GM20000 (cell line): ENCODE data around the gene RIMKLB.
"Not testable (repeated sequence)": the region's sequence is repeated elsewhere in the genome, so short reads cannot be mapped to it uniquely, and the experiment has no call there.

Experiments
- DNase-seq: peaks from one replicate; pipeline ENCODE4 v3.0.0; 2012; ENCODE audit warnings: low spot score
- CTCF ChIP-seq: IDR thresholded peaks from 2 replicates; pipeline ENCODE4 v1.5.1; 2012; ENCODE audit warnings: mild to moderate bottlenecking, control low read depth; ENCODE audit errors: extremely low read depth, missing control alignments

Gene RIMKLB

DNA sequence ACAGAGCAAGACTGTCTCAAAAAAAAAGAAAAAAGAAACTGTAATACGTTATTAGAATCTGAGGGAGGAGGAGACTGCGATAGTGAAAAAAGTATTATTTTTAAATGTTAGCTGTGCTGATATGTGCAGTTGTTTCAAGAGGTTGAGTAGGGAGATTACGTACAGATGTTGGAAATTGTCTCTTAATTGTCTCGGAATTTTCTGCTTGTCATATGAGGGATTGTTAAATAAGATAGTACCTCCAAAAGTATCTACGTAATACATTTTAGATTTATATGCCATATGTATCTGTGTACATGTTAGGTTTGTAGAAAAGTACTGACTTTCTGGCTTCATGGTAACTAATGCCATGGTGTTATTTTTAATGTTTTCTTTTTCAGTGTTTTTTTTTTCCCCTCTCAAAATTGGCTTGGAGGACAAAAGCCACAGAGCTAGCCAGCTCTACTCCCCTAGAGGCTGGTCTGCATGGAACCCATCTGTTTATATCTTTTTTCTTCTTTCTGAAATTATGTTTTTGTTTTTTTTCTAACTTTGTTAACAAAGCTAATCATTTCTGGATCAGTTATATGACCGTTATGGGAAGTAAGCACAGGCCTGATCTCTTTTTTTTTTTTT is 3.4 kb downstream of the RIMKLB start:
- no peak for TF ChIP-seq CTCF
- DNase-seq: no peak

GRCh38 chr12:8702159-8702558 is 4.4 kb downstream of the RIMKLB start:
- TF ChIP-seq CTCF: no peak
- DNase-seq: no peak

DNA sequence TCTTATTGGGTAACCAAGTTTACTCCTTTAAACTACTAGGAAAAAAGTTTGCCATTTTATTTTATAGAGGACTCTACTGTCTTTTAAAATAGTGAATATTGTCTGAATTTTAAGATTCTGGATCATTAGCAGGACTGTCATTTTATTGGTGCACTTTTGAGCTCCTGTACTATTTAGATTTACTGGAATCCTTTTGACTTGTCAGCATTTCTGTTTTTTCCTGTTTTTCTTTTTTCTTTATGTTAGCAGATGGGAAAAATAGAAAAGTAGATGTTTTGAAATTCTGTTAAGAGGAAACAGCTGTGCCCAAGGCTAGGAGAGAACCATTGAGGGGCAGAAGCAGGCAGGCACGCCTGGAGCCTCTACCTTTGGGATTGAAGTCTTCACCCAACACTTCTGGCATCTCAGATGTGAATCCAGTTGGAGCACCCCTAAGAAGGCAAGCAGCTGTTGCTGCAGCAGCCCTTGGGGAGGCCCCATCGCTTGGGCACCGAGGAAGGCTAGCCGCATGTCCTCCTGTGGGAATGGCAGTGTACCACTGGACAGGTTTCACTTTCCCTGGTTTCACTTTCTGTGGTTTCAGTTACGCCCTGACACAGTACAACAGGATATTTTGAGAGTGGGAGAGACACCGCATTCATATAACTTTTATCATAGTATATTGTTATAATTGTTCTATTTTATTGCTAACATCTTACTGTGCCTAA is 11.5 kb downstream of the RIMKLB start:
- DNase-seq: no peak
- TF ChIP-seq CTCF: no peak

DNA sequence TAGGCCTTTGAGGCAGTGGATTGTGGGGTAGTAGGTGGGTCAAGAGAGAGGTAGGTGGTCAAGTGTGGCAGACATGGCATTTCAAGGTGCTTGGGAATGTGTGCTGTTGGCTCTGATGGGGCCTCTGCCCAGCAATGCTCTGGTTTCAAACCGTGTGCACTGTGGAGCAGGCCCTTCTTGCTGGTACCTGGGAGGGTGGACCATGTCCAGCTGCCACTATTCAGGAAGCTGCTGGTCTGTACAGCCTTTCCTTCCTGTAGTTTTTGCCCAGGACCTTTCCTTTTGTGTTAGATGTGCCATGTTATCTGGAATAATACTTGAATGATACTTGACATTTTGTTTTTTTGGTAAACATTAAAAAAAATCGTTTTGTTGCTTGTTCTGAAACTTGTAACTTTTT is 14.8 kb downstream of the RIMKLB start:
- no peak for DNase-seq

DNA sequence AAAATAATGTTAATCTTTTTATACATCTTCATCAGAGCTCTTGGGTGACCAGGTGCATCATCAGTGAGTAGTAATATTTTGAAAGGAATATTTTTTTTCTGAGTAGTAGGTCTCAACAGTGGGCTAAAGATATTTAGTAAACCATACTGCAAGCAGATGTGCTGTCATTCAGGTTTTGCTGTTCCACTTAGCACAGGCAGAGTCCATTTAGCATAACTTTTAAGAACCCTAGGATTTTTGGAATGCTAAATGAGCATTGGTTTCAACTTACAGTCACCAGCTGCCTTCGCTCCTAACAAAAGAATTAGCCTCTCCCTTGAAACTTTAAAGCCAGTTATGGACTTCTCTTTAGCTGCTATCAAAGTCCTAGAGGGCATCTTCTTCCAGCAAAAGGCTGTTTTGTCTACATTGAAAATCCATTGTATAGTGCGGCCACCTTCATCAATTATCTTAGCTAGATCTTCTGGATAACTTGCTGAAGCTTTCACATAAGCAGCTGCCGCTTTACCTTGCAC is 24.6 kb downstream of the RIMKLB start:
- DNase-seq: no peak
- no peak for TF ChIP-seq CTCF

More for the DNA sequence above, 14.8 kb downstream of the RIMKLB start:
- no peak for TF ChIP-seq CTCF

- TF ChIP-seq CTCF: no peak
- DNase-seq: no peak
Measured at GRCh38 chr12:8734873-8735381, 37.1 kb downstream of the RIMKLB start.

DNA sequence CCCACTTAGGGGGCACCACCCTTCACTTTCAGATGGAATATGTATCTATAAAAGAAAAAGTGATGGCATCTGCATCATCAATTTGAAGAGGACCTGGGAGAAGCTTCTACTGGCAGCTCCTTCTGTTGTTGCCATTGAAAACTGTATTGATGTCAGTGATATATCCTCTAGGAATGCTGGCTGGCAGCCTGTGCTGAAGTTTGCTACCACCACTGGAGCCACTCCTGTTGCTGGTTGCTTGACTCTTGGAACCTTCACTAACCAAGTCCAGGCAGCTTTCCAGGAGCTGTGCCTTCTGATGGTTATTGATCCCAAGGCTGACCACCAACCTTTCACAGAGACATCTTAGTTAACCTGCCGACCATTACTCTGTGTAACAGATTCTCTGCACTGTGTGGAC is 44.7 kb downstream of the RIMKLB start:
- DNase-seq: no peak
- no peak for TF ChIP-seq CTCF

- not testable (repeated sequence) for DNase-seq
Measured at GRCh38 chr12:8743121-8743520, 45.3 kb downstream of the RIMKLB start.

- DNase-seq: not testable (repeated sequence)
Measured at GRCh38 chr12:8745631-8746030, 47.8 kb downstream of the RIMKLB start.
